ENCODE measurements around the gene PLA2G6.
"Not testable (repeated sequence)": the region's sequence is repeated elsewhere in the genome, so short reads cannot be mapped to it uniquely, and the experiment has no call there.

The PLA2G6 gene

GRCh38 chr22:38081941-38082828 is 99.4 kb downstream of the PLA2G6 start:
- peak; percentile 23 to 29 for DNase-seq

GRCh38 chr22:38081636-38081940 is 100.0 kb downstream of the PLA2G6 start:
- no peak for DNase-seq

GRCh38 chr22:38080850-38081635 is 100.6 kb downstream of the PLA2G6 start:
- DNase-seq = no peak

- DNase-seq = no peak
Observed at GRCh38 chr22:38080474-38080849, 101.2 kb downstream of the PLA2G6 start.

GRCh38 chr22:38079804-38080203 is 101.8 kb downstream of the PLA2G6 start:
- DNase-seq = no peak

- not testable (repeated sequence) for DNase-seq
Observed at GRCh38 chr22:38079208-38079607, 102.4 kb downstream of the PLA2G6 start.

DNA sequence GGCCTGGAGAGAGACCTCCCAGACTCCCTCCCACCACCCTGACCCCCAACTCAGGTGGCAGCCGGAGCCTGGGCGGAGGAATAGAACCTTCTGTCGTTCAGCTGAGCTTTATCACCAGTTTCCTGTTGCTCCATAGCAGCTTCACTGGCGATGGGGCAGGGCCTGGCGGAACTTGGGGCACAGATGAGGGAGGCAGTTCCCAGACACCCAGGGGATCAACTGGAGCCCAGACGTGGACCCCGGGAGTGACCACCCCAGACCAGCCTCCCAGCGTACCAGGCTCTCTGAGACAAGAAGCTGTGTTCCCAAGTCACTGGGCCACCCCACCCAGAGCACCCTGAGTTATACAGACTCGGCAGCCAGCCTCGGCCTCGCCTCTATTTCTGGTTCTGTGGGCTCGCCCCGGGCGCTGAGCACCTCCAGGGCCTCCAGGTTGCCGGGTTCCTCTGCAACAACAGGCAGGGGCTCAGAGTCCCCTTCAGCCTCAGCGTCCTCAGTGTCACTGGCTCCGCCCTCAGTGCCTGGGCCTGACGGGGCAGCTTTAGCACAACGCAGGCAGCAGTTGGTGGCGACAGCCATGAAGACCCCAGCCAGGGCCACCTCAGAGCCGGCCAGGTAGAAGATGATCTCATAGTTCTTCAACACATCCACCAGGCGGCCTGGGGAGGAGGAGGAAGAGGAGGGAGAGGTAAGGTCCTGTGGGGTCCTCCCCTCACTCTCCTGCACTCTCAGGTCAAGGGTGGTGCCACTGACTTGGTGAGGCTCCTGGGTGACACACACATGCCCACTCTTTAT is 103.4 kb downstream of the PLA2G6 start:
- no peak for DNase-seq

DNA sequence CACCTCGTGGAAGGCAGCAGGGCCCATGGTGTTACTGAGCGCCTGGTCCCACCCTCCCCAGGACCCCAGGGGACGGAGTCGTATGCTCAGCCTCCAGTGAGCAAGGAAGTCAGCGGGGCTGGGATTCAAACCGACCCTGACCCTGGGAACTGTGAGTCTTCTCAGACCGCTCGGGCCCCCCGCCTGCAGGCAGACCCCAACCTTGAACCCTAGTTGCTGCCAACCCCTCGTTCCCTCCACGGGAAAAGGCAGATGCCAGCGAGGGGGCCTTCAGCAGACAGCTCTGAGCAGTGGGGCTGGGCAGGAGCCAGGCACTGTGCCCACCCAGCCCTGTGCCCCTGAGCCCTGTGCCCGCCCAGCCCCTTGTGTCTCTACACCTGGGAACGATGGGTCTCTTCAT is 104.0 kb downstream of the PLA2G6 start:
- DNase-seq = no peak

DNA sequence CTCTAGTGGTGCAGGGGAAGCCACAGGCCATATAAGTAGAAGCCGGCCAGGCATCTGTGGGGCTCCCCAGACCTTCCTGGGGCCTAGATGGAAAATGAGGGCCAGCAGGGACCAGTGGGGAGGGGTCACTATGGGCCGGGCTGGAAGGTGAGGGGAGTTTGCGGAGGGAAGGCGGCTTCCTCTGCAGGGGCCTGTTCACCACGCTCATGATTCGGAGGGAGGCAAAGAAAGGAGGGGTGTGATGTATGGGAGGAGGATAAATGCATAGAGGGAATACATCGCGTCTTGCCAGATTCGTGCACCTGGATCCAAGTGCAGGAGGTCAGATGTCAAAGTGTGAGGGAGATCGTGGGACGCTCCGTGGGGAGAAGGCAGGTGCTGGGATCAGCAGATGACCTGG is 104.5 kb downstream of the PLA2G6 start:
- DNase-seq = no peak

DNA sequence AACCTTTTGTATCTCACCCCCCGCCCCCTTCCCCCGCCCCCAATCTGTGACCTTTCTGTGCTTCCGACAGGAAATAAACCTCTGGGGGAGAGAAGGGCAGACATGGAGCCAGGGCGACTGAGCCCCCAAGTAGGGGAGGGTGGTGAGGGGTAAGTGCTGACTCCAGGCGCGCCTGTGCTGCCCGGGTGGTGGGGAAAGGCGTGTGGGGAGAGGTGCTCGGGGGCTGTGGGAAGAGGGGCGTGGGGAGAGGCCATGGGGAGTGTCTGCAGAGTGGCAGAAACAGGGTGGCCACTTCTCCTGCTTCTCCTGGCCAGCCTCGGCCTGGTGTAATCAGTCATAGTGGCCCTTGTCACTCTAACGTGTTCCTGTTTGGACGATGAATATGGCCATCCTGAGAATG is 105.7 kb downstream of the PLA2G6 start:
- no peak for DNase-seq

GRCh38 chr22:38075105-38075825 is 106.4 kb downstream of the PLA2G6 start:
- no peak for DNase-seq

DNA sequence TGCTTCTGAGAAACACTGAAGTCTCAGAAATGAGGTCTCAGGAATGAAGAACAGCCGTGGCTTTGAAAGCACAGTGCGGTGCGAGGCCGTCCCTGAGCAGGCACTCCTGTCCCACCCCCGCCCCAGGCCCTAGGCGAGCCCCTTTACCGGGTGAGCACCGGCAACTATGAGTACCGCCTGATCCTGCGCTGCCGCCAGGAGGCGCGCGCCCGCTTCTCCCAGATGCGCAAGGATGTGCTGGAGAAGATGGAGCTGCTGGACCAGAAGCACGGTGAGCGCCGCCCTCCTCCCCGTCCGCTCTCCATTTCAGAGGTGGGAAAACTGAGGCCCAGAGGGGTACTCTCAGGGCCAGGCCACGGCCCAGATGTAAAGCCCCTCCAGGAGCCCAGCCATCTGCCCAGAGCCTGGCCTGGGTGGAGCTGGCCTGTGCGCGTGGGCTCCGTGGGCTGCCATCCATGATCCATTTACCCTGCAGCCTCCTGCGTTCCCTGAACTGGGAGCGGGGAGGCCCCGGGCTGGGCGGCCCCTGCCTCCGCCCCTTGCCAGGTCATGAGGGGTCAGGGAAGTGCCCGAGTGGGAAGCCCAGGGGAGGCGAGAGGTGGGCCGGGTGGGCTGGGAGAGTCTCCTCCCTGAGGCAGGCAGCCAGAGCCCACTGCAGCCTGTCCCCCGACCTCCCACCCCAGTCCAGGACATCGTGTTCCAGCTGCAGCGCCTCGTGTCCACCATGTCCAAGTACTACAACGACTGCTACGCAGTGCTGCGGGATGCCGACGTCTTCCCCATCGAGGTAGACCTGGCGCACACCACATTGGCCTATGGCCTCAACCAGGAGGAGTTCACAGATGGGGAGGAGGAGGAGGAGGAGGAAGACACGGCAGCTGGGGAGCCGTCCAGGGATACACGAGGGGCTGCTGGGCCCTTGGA is 107.2 kb downstream of the PLA2G6 start:
- no peak for DNase-seq

GRCh38 chr22:38073150-38074130 is 108.2 kb downstream of the PLA2G6 start:
- DNase-seq = no peak

DNA sequence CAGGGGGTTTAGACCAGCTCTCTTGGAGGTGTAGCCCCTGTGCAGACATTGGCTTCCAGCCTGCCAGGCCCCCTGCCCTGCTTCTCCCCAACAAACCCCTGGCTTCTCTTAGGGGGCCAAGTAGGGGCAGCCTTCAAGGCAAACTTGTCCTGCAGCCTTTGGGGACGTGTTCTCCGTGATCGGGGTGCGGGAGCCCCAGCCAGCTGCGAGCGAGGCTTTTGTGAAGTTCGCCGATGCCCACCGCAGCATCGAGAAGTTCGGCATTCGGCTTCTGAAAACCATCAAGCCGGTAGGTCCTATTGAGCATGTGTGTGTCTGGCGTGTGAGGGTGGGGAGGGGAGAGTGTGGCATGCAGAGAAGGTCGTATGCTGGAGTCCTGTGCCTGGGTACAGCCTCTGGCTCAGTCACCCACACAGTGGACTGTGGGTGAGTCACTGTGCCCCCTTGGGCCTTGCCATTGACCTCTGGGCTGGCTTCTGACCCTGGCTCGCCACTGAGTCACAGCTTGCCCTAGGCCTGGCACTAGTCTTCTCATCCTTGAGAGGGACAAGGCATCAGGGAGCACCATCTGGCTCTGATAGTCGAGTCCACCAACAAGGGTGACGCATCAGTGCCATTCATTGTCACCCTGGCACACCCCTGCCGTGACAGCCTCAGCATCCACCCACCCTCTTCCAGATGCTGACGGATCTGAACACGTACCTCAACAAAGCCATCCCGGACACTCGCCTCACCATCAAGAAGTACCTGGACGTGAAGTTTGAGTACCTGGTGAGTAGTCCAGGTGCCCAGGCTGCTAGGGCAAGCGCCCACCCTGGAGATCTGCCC is 109.1 kb downstream of the PLA2G6 start:
- DNase-seq = no peak

GRCh38 chr22:38071421-38072321 is 110.0 kb downstream of the PLA2G6 start:
- DNase-seq = no peak

DNA sequence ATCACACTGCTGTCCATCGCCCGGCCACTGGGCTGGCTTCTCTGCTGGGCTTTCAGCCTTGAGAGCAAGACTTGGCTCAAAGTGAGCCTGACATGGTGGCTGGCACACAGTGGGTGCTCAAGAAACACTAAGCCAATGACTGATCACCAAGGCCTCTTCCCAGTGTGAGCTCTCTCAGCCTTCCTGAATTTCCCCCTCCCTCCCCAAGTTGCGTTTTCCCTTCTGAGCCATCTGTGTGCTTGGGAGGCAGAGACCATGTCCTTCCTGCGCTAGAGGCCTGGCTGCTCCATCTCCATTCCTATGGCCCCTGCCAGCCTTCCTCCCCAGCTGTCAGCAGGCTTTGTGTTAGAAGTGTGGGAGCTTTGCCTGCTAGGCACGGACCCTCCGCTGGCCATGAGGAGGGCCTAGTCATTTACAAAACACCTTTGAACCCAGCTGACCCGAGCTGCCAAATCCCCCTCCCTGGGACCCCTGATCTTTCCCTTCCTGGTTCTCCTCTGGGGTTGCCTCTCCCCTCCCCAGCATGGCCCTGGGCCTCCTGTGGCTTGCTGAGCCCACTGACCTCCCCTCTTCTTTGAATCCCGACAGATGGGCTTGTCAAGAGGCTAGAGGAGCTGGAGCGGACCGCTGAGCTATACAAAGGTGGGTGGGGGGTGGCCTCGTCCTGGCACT is 111.2 kb downstream of the PLA2G6 start:
- DNase-seq = no peak

DNA sequence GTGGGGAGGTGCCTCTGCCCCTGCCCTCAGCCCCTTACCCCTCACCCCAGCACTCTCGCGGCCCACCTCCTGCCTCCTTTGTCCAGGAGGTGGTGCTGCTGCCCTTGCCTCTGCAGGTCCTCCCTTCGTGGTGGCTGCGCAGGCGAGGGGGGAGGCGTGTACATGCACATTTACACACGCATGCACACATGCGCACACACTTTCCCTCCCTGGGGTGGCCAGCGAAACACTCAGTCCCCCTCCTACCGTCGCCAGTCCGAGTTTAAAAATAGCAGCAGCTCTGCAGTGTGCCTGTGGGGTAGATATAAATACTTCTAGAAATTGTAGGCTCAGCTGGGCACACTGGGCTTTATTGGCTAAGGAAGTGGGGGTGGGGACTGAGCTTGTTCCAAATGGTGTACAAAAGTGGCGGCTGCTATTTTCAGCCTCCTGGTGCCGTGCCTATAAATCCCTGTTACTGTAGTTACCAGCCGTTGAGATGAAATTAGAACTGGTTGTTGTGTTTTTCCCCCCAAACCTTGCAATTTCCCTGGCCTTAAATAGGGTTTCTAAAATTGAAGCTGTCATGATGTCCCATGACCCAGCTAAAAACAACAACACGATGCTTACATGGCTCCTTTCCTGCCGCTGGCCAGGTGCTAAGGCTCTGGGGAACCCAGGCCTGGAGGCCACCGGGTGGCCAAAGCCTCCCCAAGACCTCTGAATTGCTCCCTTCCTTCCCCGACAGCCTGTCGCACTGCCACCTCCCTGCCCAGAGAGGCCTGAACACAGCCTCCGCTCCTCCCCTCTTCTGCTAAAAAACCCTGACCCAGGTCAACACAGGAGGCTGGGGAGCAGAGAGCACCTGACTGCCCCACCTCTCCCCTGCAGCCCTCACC is 112.0 kb downstream of the PLA2G6 start:
- no peak for DNase-seq
